ENCODE data around the gene FAM131B.

The FAM131B gene

GRCh38 chr7:143320620-143321019 is 41.9 kb downstream of the FAM131B start:
- no peak for DNase-seq

- no peak for DNase-seq
Measured at GRCh38 chr7:143318661-143319060, 43.9 kb downstream of the FAM131B start.

- no peak for DNase-seq
Measured at GRCh38 chr7:143316492-143316891, 46.0 kb downstream of the FAM131B start.

GRCh38 chr7:143315776-143316175 is 46.7 kb downstream of the FAM131B start, which contains the start of gene CLCN1:
Gene CLCN1, plus strand, starts transcription at chr7:143316111. Its CDS starts 102 bp downstream, at chr7:143316213.
- DNase-seq: no peak

- DNase-seq: no peak
Measured at GRCh38 chr7:143314127-143314526, 48.4 kb downstream of the FAM131B start.

GRCh38 chr7:143308632-143309031 is 53.9 kb downstream of the FAM131B start:
- no peak for DNase-seq

GRCh38 chr7:143305423-143306070 is 57.0 kb downstream of the FAM131B start:
- DNase-seq: no peak

- DNase-seq: no peak
Measured at GRCh38 chr7:143304938-143305337, 57.6 kb downstream of the FAM131B start.

- no peak for DNase-seq
Measured at GRCh38 chr7:143303733-143304132, 58.8 kb downstream of the FAM131B start.

Measured in GOT3 (cell line).